Osteoblast (primary cell): ENCODE results near the gene NRF1. TPM values are rescaled to one million over a fixed set of nuclear protein-coding genes. Genes with fewer than 3 reads are reported as not detected.
A peak's percentile ranks its signal among the peaks of the same experiment; 100 is the strongest.

Experiments used
- DNase-seq: peaks from one replicate; pipeline ENCODE4 v3.0.0; 2011; ENCODE audit warnings: low spot score, mixed read lengths; ENCODE audit not compliant: insufficient read length; ENCODE audit errors: missing footprints
- H2AFZ ChIP-seq: 2 replicates; pipeline ENCODE4 v1.6.0; 2011; ENCODE audit warnings: mild to moderate bottlenecking, low read length
- H3K27ac ChIP-seq: 2 replicates; pipeline ENCODE4 v1.5.1; 2011; ENCODE audit warnings: mild to moderate bottlenecking, low read depth, low read length, moderate library complexity
- H3K27me3 ChIP-seq: 2 replicates; pipeline ENCODE4 v1.6.0; 2012; ENCODE audit warnings: mild to moderate bottlenecking, control low read depth, inconsistent platforms, low read length, moderate library complexity; ENCODE audit not compliant: insufficient read depth
- H3K36me3 ChIP-seq: 2 replicates; pipeline ENCODE4 v1.5.1; 2011; ENCODE audit warnings: mild to moderate bottlenecking, low read length, control low read depth, moderate library complexity; ENCODE audit not compliant: insufficient read depth
- H3K4me1 ChIP-seq: 2 replicates; pipeline ENCODE4 v1.5.1; 2011; ENCODE audit warnings: mild to moderate bottlenecking, low read length, control low read depth, moderate library complexity; ENCODE audit not compliant: insufficient read depth
- H3K4me2 ChIP-seq: 2 replicates; pipeline ENCODE4 v1.6.0; 2011; ENCODE audit warnings: mild to moderate bottlenecking, low read length; ENCODE audit not compliant: insufficient read depth
- H3K4me3 ChIP-seq: fragments of 200-600 bp; sonication (generic); 3 replicates; pipeline ENCODE4 v1.5.1; 2012; ENCODE audit warnings: mild to moderate bottlenecking, low read length, inconsistent platforms; ENCODE audit not compliant: insufficient read depth
- H3K79me2 ChIP-seq: 2 replicates; pipeline ENCODE4 v1.6.0; 2012; ENCODE audit warnings: mild to moderate bottlenecking, low read length, control low read depth, inconsistent platforms; ENCODE audit not compliant: insufficient read depth
- H3K9me3 ChIP-seq: 2 replicates; pipeline ENCODE4 v1.5.1; 2011; ENCODE audit warnings: low read depth, low read length, control low read depth
- H4K20me1 ChIP-seq: 2 replicates; pipeline ENCODE4 v1.6.0; 2012; ENCODE audit warnings: mild to moderate bottlenecking, low read length, control low read depth; ENCODE audit not compliant: insufficient read depth
- total RNA-seq: library from RNA; depleted of rRNA; stranded (reverse); fragments of >200 nt; gene quantifications from 2 replicates; pipeline ENCODE4 v1.2.3, GENCODE V29; 2012
- TF ChIP-seq, protein P1 (sequence below): IDR thresholded peaks from 2 replicates; pipeline ENCODE4 v1.5.1; 2011; ENCODE audit warnings: mild to moderate bottlenecking, low read depth, low read length, moderate library complexity; ENCODE audit errors: extremely low read depth

NRF1 gene
- total RNA-seq, 1 donor, result 14.8 TPM

GRCh38 chr7:129772646-129773280, 161.2 kb downstream of the NRF1 start:
- no peaks in the 10 kb centered on the region for H3K79me2 ChIP-seq
- H3K27me3 ChIP-seq, result peaks cover 16% of the 10 kb centered on the region
- peak; percentile 68 for DNase-seq
- H3K36me3 ChIP-seq, result no peaks in the 10 kb centered on the region
- H3K4me3 ChIP-seq, result no peak overlapping the region
- no peaks in the 10 kb centered on the region for H3K9me3 ChIP-seq
- no peak overlapping the region for H2AFZ ChIP-seq
- H3K27ac ChIP-seq, result no peak overlapping the region
- H3K4me1 ChIP-seq, result no peaks in the 10 kb centered on the region
- TF ChIP-seq, protein P1, sequence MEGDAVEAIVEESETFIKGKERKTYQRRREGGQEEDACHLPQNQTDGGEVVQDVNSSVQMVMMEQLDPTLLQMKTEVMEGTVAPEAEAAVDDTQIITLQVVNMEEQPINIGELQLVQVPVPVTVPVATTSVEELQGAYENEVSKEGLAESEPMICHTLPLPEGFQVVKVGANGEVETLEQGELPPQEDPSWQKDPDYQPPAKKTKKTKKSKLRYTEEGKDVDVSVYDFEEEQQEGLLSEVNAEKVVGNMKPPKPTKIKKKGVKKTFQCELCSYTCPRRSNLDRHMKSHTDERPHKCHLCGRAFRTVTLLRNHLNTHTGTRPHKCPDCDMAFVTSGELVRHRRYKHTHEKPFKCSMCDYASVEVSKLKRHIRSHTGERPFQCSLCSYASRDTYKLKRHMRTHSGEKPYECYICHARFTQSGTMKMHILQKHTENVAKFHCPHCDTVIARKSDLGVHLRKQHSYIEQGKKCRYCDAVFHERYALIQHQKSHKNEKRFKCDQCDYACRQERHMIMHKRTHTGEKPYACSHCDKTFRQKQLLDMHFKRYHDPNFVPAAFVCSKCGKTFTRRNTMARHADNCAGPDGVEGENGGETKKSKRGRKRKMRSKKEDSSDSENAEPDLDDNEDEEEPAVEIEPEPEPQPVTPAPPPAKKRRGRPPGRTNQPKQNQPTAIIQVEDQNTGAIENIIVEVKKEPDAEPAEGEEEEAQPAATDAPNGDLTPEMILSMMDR, result no peak
- no peak overlapping the region for H3K4me2 ChIP-seq
- no peaks in the 10 kb centered on the region for H4K20me1 ChIP-seq

DNA sequence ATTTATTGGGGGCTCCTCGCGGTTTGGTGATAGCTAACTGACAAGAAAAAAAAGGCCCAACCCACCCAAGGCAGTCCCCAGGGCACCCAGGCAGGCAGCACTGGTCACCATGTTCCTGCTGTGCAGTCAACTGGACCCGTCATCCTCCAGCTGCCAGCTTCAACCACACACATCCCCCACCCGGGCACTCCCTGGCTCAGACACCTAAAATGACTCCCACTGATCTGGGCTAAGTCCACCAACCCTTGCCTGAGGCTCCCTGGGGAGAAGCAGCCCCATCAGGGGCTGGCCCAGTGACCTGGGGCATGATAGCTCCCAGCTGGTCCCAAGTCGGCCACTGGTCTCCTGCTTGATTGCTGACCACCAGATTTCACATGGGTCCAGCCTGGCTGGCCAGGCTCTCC, 161.8 kb downstream of the NRF1 start:
- Histone ChIP-seq H3K4me1 (no peaks in the 10 kb centered on the region), H3K27ac (no peak overlapping the region), H3K9me3 (no peaks in the 10 kb centered on the region), H2AFZ (no peak overlapping the region), H3K4me2 (no peak overlapping the region), H3K36me3 (no peaks in the 10 kb centered on the region), H3K79me2 (no peaks in the 10 kb centered on the region), H3K27me3 (peaks cover 22% of the 10 kb centered on the region), H4K20me1 (no peaks in the 10 kb centered on the region), H3K4me3 (no peak overlapping the region)
- DNase-seq, result peak; percentile 91
- TF ChIP-seq, protein P1, result no peak

DNA sequence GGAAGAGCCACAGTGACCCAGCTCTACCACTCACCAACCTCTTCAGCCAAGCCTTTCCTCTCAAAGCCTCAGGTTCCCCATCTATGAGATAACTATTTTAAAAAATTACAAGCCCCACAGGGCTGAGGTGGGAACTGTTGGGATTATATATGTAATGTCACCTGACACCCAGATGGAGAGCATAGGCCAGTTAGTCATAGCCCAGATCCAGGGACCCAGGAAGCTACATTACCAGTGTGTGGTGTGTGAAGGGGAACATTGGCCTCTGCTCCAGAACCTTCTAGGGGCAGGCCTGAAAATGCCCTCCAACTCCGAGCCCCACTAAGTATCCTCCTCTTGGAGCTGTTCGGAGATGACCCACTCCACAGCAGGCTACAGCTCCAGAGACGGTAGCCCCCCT, 162.4 kb downstream of the NRF1 start:
- H3K27me3 ChIP-seq, result peaks cover 27% of the 10 kb centered on the region
- no peaks in the 10 kb centered on the region for H3K79me2 ChIP-seq
- DNase-seq, result peak; percentile 83
- H3K4me1 ChIP-seq, result no peaks in the 10 kb centered on the region
- no peak overlapping the region for H2AFZ ChIP-seq
- no peaks in the 10 kb centered on the region for H3K36me3 ChIP-seq
- no peaks in the 10 kb centered on the region for H3K9me3 ChIP-seq
- TF ChIP-seq, protein P1, result no peak
- H4K20me1 ChIP-seq, result no peaks in the 10 kb centered on the region
- H3K4me2 ChIP-seq, result no peak overlapping the region
- H3K4me3 ChIP-seq, result no peak overlapping the region
- no peak overlapping the region for H3K27ac ChIP-seq

- no peaks in the 10 kb centered on the region for H3K79me2 ChIP-seq
- no peak overlapping the region for H3K4me2 ChIP-seq
- no peaks in the 10 kb centered on the region for H3K4me1 ChIP-seq
- H4K20me1 ChIP-seq, result no peaks in the 10 kb centered on the region
- H3K27me3 ChIP-seq, result peaks cover 32% of the 10 kb centered on the region
- H3K9me3 ChIP-seq, result no peaks in the 10 kb centered on the region
- H2AFZ ChIP-seq, result no peak overlapping the region
- peak; percentile 81 for DNase-seq
- no peak overlapping the region for H3K4me3 ChIP-seq
- no peaks in the 10 kb centered on the region for H3K36me3 ChIP-seq
- TF ChIP-seq, protein P1, result no peak
- H3K27ac ChIP-seq, result no peak overlapping the region
Observed at GRCh38 chr7:129774359-129774758, 162.8 kb downstream of the NRF1 start.
